ENCODE data around the gene PTCSC3.

PTCSC3 gene

GRCh38 chr14:36176524-36176923 is at the start of gene PTCSC3:
TSS of gene PTCSC3 (minus strand) at chr14:36176722.
- no peak for DNase-seq (ENCODE audit: low read depth in 1 of 2, low spot score in 1 of 2)
- in situ Hi-C loops (cut with HindIII; ENCODE audit: low pct_unique_long_range_greater_than_20kb, low sequenced_read_pairs): no loop called here
- no peak for TF ChIP-seq JUND (IDR thresholded peaks at IDR 0.05; ENCODE audit: low read depth)

GRCh38 chr14:36226164-36226563 is 49.6 kb upstream of the PTCSC3 start:
- in situ Hi-C loops (cut with HindIII; ENCODE audit: low pct_unique_long_range_greater_than_20kb, low sequenced_read_pairs): no loop called here
- no peak for TF ChIP-seq JUND (IDR thresholded peaks at IDR 0.05; ENCODE audit: low read depth)
- no peak for DNase-seq (ENCODE audit: low read depth in 1 of 2, low spot score in 1 of 2)

- DNase-seq (ENCODE audit: low read depth in 1 of 2, low spot score in 1 of 2): no peak
- in situ Hi-C loops (cut with HindIII; ENCODE audit: low pct_unique_long_range_greater_than_20kb, low sequenced_read_pairs): no loop called here
- no peak for TF ChIP-seq JUND (IDR thresholded peaks at IDR 0.05; ENCODE audit: low read depth)
Observed at GRCh38 chr14:36224176-36224575, 47.7 kb upstream of the PTCSC3 start.

GRCh38 chr14:36223558-36223957 is 47.0 kb upstream of the PTCSC3 start:
- in situ Hi-C loops (cut with HindIII; ENCODE audit: low pct_unique_long_range_greater_than_20kb, low sequenced_read_pairs): no loop called here
- no peak for TF ChIP-seq JUND (IDR thresholded peaks at IDR 0.05; ENCODE audit: low read depth)

GRCh38 chr14:36222952-36223468 is 46.5 kb upstream of the PTCSC3 start:
- no peak for TF ChIP-seq JUND (IDR thresholded peaks at IDR 0.05; ENCODE audit: low read depth)
- no peak for DNase-seq (ENCODE audit: low read depth in 1 of 2, low spot score in 1 of 2)
- in situ Hi-C loops (cut with HindIII; ENCODE audit: low pct_unique_long_range_greater_than_20kb, low sequenced_read_pairs): no loop called here

More at GRCh38 chr14:36223558-36223957, 47.0 kb upstream of the PTCSC3 start:
- DNase-seq (ENCODE audit: low read depth in 1 of 2, low spot score in 1 of 2): no peak

GRCh38 chr14:36222337-36222736 is 45.8 kb upstream of the PTCSC3 start:
- in situ Hi-C loops (cut with HindIII; ENCODE audit: low pct_unique_long_range_greater_than_20kb, low sequenced_read_pairs): no loop called here
- no peak for DNase-seq (ENCODE audit: low read depth in 1 of 2, low spot score in 1 of 2)
- TF ChIP-seq JUND (IDR thresholded peaks at IDR 0.05; ENCODE audit: low read depth): no peak

GRCh38 chr14:36221112-36221511 is 44.6 kb upstream of the PTCSC3 start:
- DNase-seq (ENCODE audit: low read depth in 1 of 2, low spot score in 1 of 2): no peak

GRCh38 chr14:36217732-36218131 is 41.2 kb upstream of the PTCSC3 start:
- DNase-seq (ENCODE audit: low read depth in 1 of 2, low spot score in 1 of 2): no peak
- no peak for TF ChIP-seq JUND (IDR thresholded peaks at IDR 0.05; ENCODE audit: low read depth)
- in situ Hi-C loops (cut with HindIII; ENCODE audit: low pct_unique_long_range_greater_than_20kb, low sequenced_read_pairs): no loop called here

More at GRCh38 chr14:36221112-36221511, 44.6 kb upstream of the PTCSC3 start:
- in situ Hi-C loops (cut with HindIII; ENCODE audit: low pct_unique_long_range_greater_than_20kb, low sequenced_read_pairs): no loop called here
- TF ChIP-seq JUND (IDR thresholded peaks at IDR 0.05; ENCODE audit: low read depth): no peak

GRCh38 chr14:36217027-36217426 is 40.5 kb upstream of the PTCSC3 start:
- no peak for TF ChIP-seq JUND (IDR thresholded peaks at IDR 0.05; ENCODE audit: low read depth)
- in situ Hi-C loops (cut with HindIII; ENCODE audit: low pct_unique_long_range_greater_than_20kb, low sequenced_read_pairs): no loop called here

GRCh38 chr14:36215217-36215598 is 38.7 kb upstream of the PTCSC3 start:
- TF ChIP-seq JUND (IDR thresholded peaks at IDR 0.05; ENCODE audit: low read depth): no peak
- DNase-seq (ENCODE audit: low read depth in 1 of 2, low spot score in 1 of 2): no peak
- in situ Hi-C loops (cut with HindIII; ENCODE audit: low pct_unique_long_range_greater_than_20kb, low sequenced_read_pairs): no loop called here

More at GRCh38 chr14:36217027-36217426, 40.5 kb upstream of the PTCSC3 start:
- no peak for DNase-seq (ENCODE audit: low read depth in 1 of 2, low spot score in 1 of 2)

- in situ Hi-C loops (cut with HindIII; ENCODE audit: low pct_unique_long_range_greater_than_20kb, low sequenced_read_pairs): no loop called here
- DNase-seq (ENCODE audit: low read depth in 1 of 2, low spot score in 1 of 2): no peak
- TF ChIP-seq JUND (IDR thresholded peaks at IDR 0.05; ENCODE audit: low read depth): no peak
Observed at GRCh38 chr14:36214476-36215216, 38.1 kb upstream of the PTCSC3 start.

- in situ Hi-C loops (cut with HindIII; ENCODE audit: low pct_unique_long_range_greater_than_20kb, low sequenced_read_pairs): no loop called here
- no peak for DNase-seq (ENCODE audit: low read depth in 1 of 2, low spot score in 1 of 2)
- TF ChIP-seq JUND (IDR thresholded peaks at IDR 0.05; ENCODE audit: low read depth): no peak
Observed at GRCh38 chr14:36212987-36213386, 36.5 kb upstream of the PTCSC3 start.

GRCh38 chr14:36212577-36212976 is 36.1 kb upstream of the PTCSC3 start:
- no peak for TF ChIP-seq JUND (IDR thresholded peaks at IDR 0.05; ENCODE audit: low read depth)
- in situ Hi-C loops (cut with HindIII; ENCODE audit: low pct_unique_long_range_greater_than_20kb, low sequenced_read_pairs): no loop called here
- DNase-seq (ENCODE audit: low read depth in 1 of 2, low spot score in 1 of 2): no peak

Measured in T47D (cell line).